Pancreas (tissue), 10 donors: ENCODE data around the gene CDH9. TPM values are rescaled to one million over a fixed set of nuclear protein-coding genes. Genes with fewer than 3 reads are reported as not detected.

Experiments used
- ATAC-seq, 4 donors: fragments of 200-7000 bp; cut with Tn5 transposase; one replicate each; pipeline versions ENCODE4 v1.8.0 to v1.9.1; 2020; ENCODE audit warnings: mild to moderate bottlenecking in 4 of 4, moderate library complexity in 4 of 4
- DNase-seq, 6 donors: peaks; one replicate each; pipeline ENCODE4 v3.0.0-alpha.2; 2020
- FAIRE-seq: peaks from 2 replicates; lab custom pipeline; 2012; peaks lifted over from hg19 to GRCh38; lab: Jason Lieb, UNC
- H3K27ac ChIP-seq, 4 donors: fragments of 200-600 bp; sonication (generic); 1 replicate in 3 of 4; 2 replicates in 1 of 4; pipeline versions ENCODE4 v1.5.0 to v1.8.0; 2020
- H3K27me3 ChIP-seq, 4 donors: fragments of 200-600 bp; one replicate each; pipeline ENCODE4 v1.8.0; 2021
- H3K36me3 ChIP-seq, 3 donors: fragments of 200-600 bp; sonication (generic) in 1 of 3; one replicate each; pipeline versions ENCODE4 v1.5.0 to v1.8.0; 2020 to 2021
- H3K4me1 ChIP-seq, 3 donors: fragments of 200-600 bp; one replicate each; pipeline ENCODE4 v1.8.0; 2021
- H3K4me3 ChIP-seq, 4 donors: fragments of 200-600 bp; sonication (generic) in 2 of 4; one replicate each; pipeline versions ENCODE4 v1.5.0 to v1.8.0; 2020 to 2021
- H3K9me3 ChIP-seq, 4 donors: fragments of 200-600 bp; one replicate each; pipeline ENCODE4 v1.8.0; 2021
- CTCF ChIP-seq, 4 donors: fragments of 200-600 bp; sonication (generic) in 3 of 4; IDR thresholded peaks; one replicate each; pipeline versions ENCODE4 v1.5.0 to v1.8.0; 2021; ENCODE audit warnings: antibody characterized with exemption in 4 of 4
- WGBS, 2 donors: extraction: QIAGEN DNeasy Blood & Tissue Kit; methylation state at CpG; one replicate each; pipeline ENCODE4 v1.1.7; 2013; 5-methylcytosine and 5-hydroxymethylcytosine counted together
- intact Hi-C, 3 donors: fragments of 100-400 bp; cut with DNase I; formaldehyde crosslinking; loops; one replicate each; pipeline versions ENCODE4 v1.11.1 to v1.14.2; 2022
- polyA plus RNA-seq, 2 donors: library from polyadenylated mRNA; stranded (reverse); fragments of 200-250 nt; gene quantifications; one replicate each; pipeline ENCODE4 v1.2.3, GENCODE V29; 2013
- total RNA-seq, 6 donors: library from RNA; stranded (reverse); fragmentation: NEBNext Ultra II Directional in 4 of 6; extraction: Animal tissue kit (Norgen Biotek cat#: 25700) in 4 of 6; gene quantifications; one replicate each; pipeline versions ENCODE4 v1.2.1 to v1.2.4, GENCODE V29; 2021 to 2023
- donor health status: healthy with polysubstance abuse.
- donor health status: DM: no; HTN: no; CAD: no; lungs with moderate emphysema.
- donor health status: DM: no; HTN: no; CAD: no.
- donor health status: control.
- donor health status: control.
- donor health status: Bipolar disorder and iron deficiency.
- donor health status: DM: yes; HTN: yes; CAD: no.
- donor health status: DM: no; HTN: no; CAD: no.
- donor health status: DM: no; HTN: no; CAD: no.
- donor health status: DM: yes; HTN: yes; CAD: no.

Gene CDH9
- total and polyA plus RNA-seq, 8 donors = not detected

DNA sequence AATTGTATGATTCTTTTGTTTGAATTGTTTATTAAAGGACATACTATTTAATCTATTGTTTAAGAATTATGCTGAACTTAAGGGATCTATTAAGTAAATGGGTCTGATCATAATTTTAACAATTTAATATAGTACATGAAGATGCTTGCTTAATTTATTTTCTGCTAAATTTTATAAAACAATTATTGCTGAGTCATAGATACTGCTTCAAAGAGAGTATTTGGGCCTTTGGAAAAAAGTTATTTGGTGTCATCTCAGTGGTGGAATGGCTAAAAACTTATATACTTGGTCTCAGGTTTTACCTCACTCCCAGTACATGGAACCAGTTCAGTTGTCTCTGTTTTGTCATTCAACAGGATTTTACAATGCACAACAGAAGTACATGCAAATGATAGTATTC is 145.3 kb downstream of the CDH9 start:
- Histone ChIP-seq H3K36me3 (no peaks in the 10 kb centered on the region), H3K27ac (no peak overlapping the region), H3K4me1 (no peaks in the 10 kb centered on the region), H3K9me3 (no peaks in the 10 kb centered on the region), H3K27me3 (peaks cover 0 to 4% (median 0%) of the 10 kb centered on the region in 4 donors), H3K4me3 (no peak overlapping the region)
- ATAC-seq = no peak
- intact Hi-C loops = no loop called here
- TF ChIP-seq CTCF (IDR thresholded peaks at IDR 0.05) = no peak
- no peak for DNase-seq
- FAIRE-seq = no peak

DNA sequence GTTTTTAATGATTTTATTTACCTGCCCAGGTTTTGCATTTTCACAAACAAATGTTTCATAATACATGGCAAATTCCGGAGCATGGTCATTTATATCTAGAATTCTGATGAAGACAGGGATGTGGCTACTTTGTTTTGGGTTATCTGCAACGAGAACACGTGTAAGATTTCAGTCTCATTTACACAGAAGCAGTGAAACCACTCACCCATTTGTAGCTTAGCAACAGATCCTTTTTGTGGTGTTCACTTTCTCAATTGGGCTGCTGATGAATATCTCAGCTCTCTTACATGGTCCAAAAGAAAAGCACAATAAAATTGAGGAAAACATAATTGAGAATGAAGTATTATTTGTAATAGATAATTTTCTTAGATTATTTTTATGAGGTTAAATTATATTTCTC is 148.6 kb downstream of the CDH9 start:
- peaks cover 0 to 4% (median 0%) of the 10 kb centered on the region in 4 donors for H3K27me3 ChIP-seq
- no peaks in the 10 kb centered on the region for H3K36me3 ChIP-seq
- H3K4me1 ChIP-seq = no peaks in the 10 kb centered on the region
- H3K4me3 ChIP-seq = no peak overlapping the region
- H3K27ac ChIP-seq = no peak overlapping the region
- DNase-seq = no peak
- no peak for ATAC-seq
- 16 to 20% methylated on average over 3 of the region's 3 CpGs for WGBS, 2 donors
- FAIRE-seq = no peak
- H3K9me3 ChIP-seq = no peaks in the 10 kb centered on the region
- intact Hi-C loops = no loop called here
- no peak for TF ChIP-seq CTCF (IDR thresholded peaks at IDR 0.05)

GRCh38 chr5:26884481-26884880 is 153.9 kb downstream of the CDH9 start:
- H3K9me3 ChIP-seq = no peaks in the 10 kb centered on the region
- no peak overlapping the region for H3K4me3 ChIP-seq
- ATAC-seq (no peak), DNase-seq (no peak), FAIRE-seq (no peak)
- TF ChIP-seq CTCF (IDR thresholded peaks at IDR 0.05) = no peak
- H3K36me3 ChIP-seq = no peaks in the 10 kb centered on the region
- intact Hi-C loops = no loop called here
- H3K4me1 ChIP-seq = no peaks in the 10 kb centered on the region
- 47 to 51% methylated on average over 2 of the region's 2 CpGs for WGBS, 2 donors
- peaks cover 0 to 4% (median 0%) of the 10 kb centered on the region in 4 donors for H3K27me3 ChIP-seq
- H3K27ac ChIP-seq = no peak overlapping the region

DNA sequence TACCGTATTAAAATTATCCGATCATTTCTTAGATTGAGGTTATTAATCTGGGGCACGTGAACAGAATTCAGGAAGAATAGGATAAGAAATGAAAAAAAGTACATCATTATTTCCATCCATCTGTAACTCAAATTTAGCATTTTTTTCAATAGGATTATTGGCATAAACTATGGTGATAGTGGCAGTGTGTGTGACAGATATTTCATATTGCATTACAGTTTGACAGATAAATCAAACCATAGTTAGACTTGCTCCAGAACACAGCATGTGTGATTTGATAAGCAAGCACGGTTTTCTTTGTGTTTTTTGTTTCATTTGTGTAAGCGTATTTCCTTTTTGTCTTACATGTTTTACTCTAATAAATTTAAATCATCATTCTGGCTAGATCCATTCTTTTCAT is 155.0 kb downstream of the CDH9 start:
- Histone ChIP-seq H3K36me3 (no peaks in the 10 kb centered on the region), H3K4me3 (no peak overlapping the region), H3K27me3 (no peaks in the 10 kb centered on the region), H3K9me3 (no peaks in the 10 kb centered on the region), H3K4me1 (no peaks in the 10 kb centered on the region), H3K27ac (no peak overlapping the region)
- WGBS, 2 donors = 67 to 73% methylated on average over 5 of the region's 5 CpGs
- intact Hi-C loops = no loop called here
- FAIRE-seq = no peak
- no peak for ATAC-seq
- no peak for DNase-seq
- TF ChIP-seq CTCF (IDR thresholded peaks at IDR 0.05) = no peak

DNA sequence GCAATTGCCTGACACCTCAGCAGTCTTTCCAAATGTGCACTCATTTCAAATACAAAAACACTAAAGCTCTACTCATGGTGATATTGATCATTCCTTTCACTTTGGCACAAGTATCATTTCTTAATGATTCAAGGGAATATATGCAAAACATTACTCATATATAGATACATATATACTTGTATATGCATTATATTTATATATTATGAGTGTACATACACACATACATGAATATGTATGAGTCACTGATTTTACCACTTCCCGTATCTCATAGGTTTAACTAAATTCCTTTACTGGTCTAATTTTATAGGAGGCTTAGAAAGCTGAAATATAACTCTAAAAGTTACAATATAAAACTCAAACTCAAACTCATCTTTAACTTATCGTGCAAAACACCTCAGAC is 156.5 kb downstream of the CDH9 start:
- DNase-seq (no peak), FAIRE-seq (no peak), ATAC-seq (no peak)
- no peak overlapping the region for H3K27ac ChIP-seq
- 41 to 44% methylated on average over 2 of the region's 2 CpGs for WGBS, 2 donors
- no peaks in the 10 kb centered on the region for H3K4me1 ChIP-seq
- H3K36me3 ChIP-seq = no peaks in the 10 kb centered on the region
- H3K9me3 ChIP-seq = no peaks in the 10 kb centered on the region
- intact Hi-C loops = no loop called here
- no peak overlapping the region for H3K4me3 ChIP-seq
- H3K27me3 ChIP-seq = no peaks in the 10 kb centered on the region
- no peak for TF ChIP-seq CTCF (IDR thresholded peaks at IDR 0.05)
